Dermis microvascular lymphatic vessel endothelial cell (primary cell): ENCODE measurements around the gene APEX1. TPM values are rescaled to one million over a fixed set of nuclear protein-coding genes. Genes with fewer than 3 reads are reported as not detected.

Source experiments
- DNase-seq, 2 donors: peaks; one replicate each; pipeline versions ENCODE4 v3.0.0 to v3.0.0-alpha.2; 2010; ENCODE audit warnings: low read depth in 2 of 2
- total RNA-seq: library from RNA; depleted of rRNA; stranded (reverse); fragments of >200 nt; gene quantifications from 2 replicates; pipeline ENCODE4 v1.2.1, GENCODE V29; 2014

APEX1 gene
- 65.7 and 75.1 TPM in 2 replicates for total RNA-seq

DNA sequence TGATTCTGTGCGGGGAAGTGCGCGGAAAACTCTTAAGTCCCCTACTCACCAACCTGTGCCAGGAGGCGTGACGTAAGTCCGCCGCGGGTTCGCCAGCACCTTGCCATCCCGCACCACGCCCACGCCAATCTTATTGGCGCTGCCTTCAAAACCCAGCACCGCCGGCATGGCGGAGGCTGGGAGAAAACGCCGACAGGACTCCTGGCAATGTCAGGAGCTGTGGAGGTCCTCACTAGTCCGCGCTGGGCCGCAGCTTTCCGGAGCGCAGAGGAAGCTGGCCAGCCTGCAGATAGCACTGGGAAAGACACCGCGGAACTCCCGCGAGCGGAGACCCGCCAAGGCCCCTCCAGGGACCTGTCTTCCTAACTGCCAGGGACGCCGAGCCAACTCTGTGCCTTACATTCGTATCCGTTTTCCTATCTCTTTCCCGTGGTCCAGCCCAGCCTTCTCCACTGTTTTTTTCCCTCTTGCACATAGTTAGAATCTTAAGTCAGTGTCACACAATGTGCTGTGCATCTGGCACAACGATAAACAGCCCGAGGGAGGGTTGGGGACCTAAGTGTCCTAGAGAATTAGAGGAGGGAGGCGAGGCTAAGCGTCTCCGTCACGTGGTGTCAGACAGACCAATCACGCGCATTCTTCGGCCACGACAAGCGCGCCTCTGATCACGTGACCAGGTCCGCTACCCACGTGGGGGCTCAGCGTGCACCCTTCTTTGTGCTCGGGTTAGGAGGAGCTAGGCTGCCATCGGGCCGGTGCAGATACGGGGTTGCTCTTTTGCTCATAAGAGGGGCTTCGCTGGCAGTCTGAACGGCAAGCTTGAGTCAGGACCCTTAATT, at the start of gene APEX1, which contains the start of gene OSGEP:
TSS of gene APEX1 (plus strand) at position 711 of the 839 bp plus-strand sequence. CDS start 420 bp downstream, outside the sequence.
TSS of gene OSGEP (minus strand) at position 297 of the 839 bp plus-strand sequence. CDS start at position 168, 129 bp downstream.
- DNase-seq = peak; percentile 99

DNA sequence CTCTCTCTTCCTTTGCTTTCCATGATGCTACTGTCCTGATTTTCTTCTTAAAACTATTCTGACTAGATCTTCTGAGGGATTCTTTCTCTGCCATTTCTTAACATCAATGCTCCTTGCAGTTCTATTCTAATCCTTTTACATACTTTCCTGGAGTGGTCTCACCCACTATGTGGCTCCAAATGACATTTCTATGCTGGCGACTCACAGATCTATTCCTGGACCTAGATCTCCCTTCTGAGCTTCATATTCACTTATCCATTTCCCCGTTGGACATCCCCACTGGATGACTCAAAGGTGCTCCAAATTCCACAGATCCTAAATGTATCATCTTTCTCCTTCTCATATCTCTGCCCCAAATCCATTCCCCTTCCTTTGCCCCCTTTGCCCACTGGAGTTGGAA, 45.8 kb upstream of the APEX1 start:
- no peak for DNase-seq

DNA sequence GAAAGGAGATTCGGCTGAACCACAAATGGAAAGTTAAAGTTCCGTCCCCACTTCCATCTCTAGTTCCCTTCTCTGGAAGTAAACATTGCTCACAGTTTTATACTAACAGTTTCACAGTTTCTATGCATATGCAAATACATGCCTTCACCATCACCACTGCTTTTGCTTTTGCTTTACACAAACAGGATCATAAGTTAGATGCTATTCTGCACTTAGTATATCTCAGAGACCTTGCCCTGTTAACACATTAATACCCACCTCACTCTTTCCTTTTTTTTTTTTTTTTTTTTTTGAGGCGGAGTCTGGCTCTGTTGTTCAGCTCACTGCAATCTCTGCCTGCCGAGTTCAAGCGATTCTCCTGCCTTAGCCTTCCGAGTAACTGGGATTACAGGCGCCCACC, 42.6 kb upstream of the APEX1 start:
- peak in 1 of 2 donors; percentile 26 for DNase-seq

DNA sequence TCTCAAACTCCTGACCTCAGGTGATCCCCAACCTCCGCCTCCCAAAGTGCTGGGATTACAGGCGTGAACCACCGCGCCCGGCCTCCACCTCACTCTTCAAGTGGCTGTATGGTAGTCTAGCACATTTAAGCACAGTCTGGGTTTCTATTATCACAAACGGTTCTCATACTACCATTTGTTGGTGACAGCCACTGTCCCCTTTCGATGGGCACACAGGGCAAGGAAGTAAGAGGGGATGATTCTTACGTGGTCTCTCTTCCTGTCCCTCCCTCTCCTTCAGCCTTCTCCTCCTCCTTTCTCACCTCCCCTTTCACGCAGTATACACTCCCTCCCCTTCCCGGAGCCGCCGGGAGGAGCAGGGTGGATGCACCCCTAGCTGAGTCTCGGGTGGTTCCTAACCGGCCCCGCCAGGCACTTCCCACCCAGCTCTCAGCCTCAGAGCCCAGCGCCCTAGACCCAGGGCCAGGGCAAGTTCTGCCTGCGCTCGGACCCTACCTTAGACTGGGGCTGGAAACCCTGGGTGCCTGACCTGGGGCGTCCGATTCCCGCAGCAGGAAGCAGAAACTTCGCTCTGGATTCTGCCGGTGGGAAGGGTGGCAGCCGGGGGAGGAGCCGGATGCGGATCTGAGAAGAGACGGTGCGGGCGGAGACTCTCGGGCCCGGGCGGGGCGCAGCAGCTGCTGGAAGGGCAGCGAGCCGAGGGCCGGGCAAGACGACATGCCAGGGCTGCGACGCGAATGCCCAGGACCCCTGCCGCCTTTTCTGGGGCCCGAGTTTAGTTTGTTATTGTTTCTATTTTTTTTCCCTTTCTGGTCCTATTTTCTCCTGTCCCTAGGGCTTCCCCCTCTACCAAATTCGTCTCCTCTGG, 41.9 kb upstream of the APEX1 start, which contains the start of gene TEP1:
TSS of gene TEP1 (minus strand) at position 626 of the 868 bp plus-strand sequence. CDS start 5,062 bp downstream, outside the sequence.
- peak in 1 of 2 donors; percentile 85 for DNase-seq

DNA sequence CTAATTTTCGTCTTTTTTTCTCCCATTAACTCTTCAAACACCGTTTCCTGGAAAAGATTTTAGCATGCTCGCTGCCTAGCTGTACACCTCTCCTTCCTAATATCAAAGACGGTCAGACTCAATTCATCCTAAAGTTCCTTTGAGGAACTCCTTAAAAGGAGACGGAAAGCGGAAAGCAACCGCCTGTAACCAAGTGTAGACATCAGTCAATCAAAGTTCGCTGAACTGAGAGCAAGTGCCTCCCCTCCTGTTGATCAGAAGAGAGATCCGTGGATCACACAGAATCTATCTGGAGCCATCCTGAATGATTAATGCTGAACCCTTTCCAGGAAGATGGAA, 41.3 kb upstream of the APEX1 start:
- DNase-seq = peak in 1 of 2 donors; percentile 34

DNA sequence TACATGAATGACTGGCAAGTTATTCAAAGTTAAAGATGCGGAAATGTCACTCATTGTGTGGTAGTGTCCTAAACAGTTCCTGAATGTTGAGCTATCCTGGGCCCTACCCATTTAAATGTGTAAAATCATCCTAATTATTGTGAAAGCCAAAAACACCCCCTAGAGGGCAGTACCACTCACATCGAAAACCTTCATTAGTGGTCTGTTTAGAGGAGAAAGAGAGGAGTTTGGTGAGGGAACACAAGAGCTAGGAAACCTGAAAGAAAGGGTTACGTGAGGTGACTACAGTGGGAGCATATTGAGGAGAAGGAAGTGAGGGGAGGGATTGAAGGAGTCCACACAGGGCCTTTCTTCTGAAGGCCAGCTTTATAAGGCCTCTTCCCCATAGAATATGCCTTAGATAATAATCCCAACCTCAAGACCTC, 39.2 kb upstream of the APEX1 start:
- peak; percentile 70 to 71 for DNase-seq

DNA sequence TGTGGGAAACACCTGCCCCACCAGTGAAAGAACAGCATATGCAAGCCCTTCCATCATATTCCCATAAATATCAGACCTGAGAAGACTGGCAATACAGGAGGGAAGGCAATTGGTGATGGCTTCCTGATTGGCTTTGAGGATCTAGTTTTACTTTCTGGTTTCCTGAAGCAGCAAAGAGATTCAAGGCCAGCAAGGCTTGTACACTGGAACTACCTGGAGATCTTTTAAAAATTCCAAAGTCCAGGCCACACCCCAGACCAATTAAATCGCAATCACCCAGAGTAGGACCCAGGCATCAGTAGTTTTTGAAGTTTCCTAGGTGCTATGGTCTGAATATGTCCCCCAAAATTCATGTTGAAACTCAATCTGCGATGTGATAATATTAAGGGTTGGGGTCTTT, 38.8 kb upstream of the APEX1 start:
- no peak for DNase-seq

DNA sequence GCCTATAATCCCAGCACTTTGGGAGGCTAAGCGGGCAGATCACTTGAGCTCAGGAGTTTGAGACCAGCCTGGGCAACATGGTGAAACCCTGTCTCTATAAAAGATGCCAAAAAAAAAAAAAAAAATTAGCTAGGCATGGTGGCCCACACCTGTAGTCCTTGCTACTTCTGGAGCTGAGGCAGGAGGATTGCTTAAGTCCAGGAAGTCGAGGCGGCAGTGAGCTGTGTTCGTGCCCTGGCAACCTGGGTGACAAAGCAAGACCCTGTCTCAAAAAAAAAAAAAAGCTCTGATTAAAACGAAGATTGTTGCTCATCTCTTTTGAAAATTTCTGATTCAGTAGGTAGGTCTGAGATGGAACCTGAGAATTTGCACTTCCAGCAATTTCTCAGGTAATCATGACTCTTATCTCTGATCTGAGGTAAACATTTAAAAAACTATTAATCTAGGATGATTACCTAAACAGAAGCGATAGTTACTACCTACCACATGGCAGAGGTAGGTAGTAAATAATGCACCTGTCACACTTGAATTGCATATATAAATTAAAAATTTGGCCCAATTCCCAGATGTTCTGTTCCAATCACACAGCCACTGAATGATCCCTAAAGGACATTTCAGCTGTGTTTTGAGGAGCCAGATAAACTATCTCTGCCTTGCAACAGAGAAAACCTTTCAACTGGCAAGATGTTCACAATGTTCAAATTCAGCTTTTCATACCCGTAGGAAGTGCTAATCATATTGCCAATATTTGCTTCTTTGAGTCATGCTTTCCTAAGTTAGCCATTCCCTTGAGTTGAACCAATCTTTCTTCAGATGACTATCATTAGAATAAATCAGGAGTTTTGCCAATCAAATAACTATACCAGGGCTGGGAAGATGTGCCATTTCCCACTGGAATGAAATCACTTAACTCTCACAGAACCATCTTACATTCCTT, 37.5 kb upstream of the APEX1 start:
- no peak for DNase-seq

DNA sequence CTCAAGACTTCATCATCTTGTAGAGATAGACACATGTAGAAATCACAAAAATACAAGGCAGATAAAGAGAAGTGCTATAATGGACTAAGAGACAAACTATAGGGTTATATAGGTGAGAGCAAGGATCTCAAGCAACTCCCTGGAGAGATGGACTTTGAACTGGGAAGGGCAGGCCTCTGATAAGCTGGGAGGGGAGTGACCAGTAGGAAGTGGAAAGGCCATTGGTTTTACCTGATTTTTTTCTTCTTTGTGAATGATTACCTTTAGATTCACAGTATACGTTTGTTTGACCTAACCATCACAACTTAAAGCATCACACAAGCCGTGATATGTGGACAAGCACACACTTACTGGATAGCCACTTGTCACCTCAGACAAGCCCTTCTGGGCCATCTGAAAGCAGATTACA, 36.5 kb upstream of the APEX1 start:
- no peak for DNase-seq

DNA sequence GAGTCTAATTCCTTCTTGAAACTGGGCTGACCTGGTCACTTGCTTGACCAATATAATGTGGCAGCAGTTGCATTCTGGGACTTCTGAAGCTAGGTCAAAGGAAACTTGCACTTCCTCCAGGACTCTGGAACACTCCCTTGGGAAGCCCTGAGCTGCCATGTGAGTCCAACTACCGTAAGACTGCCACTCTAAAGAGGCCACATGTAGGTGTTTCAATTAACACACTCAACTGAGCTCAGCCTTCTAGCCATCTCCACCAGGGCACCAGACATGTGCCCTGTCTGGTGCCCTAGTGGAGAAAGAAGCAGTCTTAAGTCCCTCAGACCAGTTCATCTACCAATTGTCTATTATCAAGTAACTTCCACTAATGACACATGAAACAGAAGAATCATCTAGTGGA, 35.6 kb upstream of the APEX1 start:
- DNase-seq = no peak

DNA sequence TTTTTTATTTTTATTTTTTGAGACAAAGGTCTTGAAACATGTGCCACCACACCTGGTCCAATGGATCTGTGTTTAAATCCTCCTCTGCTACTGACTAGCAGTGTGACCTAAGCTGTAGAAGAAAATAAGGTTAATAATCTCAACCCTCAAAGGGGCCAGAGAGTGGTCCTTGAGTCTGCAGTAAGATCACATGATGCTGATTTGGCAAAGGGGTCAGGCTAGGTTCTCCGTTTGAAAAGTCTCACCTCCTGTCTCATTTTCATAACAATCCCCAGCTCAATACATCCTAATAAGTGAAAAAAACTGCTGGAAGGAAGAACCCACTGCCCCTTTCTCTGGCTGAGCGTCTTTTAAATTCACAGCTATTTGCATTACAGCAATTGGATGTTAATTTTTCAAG, 33.8 kb upstream of the APEX1 start:
- no peak for DNase-seq

DNA sequence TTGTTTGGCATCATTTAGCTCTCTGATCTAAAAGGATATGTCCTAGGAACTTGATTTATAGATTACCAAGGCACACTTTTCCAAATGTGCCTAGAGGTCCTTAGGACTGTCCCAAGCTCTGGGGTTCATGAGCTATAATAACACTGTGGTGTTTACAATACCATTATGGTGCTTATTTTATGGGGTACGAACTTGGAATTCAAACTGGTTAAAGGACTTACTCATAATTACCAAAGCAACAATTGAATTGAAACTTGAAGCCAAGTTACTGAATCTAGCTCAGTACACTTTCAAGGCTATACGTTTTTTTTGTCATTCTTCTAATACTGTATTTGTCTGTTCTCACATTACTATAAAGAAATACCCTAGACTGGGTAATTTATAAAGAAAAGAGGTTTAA, 32.1 kb upstream of the APEX1 start:
- no peak for DNase-seq

DNA sequence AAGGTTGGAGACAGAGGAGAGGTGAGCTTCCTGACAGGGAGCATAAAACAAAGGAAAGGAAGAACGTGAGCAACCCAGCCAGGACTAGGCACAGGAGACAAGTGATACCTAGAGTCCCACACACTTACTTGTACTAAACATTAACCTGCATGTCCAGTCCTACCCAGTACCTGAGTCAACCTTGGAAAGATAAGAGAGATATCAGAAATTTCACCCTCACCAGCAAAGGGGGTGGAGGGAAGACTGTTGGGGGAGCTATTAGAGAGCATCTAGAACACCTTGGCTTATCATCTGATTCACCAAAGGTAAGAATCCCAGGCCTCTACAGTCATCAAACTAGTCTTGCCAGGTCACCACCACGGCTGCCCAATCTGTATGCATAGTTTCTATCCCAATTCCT, 30.2 kb upstream of the APEX1 start:
- DNase-seq = no peak

DNA sequence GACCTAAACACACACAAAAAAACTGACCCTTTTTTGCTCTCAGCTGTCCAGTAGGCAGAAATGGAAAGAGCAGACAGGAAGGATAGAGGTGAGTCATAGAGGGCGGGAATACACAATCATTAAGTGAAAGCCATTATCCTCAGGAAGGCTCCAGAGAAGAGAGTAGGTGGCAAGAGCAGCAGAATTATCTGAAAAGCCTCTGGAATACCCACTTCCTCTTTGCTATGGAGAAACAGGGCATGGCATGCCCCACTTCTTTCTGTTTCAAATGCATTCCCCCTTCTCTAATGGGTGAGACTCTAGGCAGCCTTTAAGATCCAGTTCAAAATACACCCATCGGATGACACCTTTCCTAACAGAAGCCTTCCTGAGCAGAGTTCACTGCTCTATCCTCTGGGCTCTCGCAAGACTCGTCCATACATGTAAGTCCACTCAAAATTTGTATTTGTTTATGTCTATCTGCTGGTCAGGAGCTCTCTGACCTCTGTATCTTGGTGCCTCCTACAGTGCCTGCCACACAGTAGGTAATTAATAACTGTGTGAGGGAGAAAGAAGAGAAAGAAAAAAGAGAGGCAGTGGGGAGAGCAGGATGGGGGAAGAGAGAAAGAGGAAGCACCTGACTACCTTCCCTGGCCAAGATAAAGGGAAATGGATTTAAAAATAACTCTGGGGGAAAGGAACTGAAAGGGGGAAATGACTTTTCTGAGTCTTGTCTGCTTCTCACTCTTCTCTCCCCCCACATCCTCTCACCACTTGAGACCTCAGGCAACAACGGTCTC, 27.6 kb upstream of the APEX1 start:
- peak; percentile 80 to 86 for DNase-seq

DNA sequence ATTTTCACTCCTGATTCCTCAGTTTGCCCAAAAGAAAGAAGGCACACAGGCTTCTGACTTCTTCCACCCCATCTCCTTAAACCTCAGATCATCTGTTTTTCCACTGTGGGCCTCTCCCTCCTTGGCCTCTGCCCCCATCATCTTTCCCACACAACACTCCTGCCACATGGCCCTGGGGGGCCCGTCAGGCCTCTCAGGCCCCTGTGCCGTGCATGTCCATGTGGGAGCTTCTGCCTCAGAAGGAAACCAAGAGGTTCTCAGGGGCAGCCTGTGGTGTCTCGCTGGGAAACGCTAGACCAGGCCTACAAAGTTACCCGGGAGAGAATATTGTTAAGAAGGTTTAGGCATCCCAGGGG, 27.0 kb upstream of the APEX1 start:
- DNase-seq = peak in 1 of 2 donors; percentile 8

DNA sequence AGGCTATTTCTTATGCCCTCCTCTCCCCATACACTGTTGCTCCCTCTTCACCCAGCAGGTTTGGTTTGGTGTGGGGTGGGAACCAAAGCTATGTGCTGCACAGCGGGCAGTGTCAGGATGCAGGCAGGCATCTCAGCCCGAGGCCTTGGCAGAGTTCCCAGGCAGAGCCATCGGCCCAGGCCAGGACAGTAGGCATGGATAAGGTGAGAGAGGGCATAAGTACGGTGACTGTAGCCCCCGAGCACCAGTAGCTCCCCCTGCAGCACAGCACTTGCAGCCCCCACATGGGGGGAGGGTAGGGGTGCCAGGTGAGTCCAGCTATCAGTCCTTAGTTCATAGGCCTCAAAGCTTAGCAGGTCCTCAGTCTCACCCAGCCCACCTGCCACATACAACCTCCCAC, 26.2 kb upstream of the APEX1 start:
- peak in 1 of 2 donors; percentile 32 for DNase-seq

DNA sequence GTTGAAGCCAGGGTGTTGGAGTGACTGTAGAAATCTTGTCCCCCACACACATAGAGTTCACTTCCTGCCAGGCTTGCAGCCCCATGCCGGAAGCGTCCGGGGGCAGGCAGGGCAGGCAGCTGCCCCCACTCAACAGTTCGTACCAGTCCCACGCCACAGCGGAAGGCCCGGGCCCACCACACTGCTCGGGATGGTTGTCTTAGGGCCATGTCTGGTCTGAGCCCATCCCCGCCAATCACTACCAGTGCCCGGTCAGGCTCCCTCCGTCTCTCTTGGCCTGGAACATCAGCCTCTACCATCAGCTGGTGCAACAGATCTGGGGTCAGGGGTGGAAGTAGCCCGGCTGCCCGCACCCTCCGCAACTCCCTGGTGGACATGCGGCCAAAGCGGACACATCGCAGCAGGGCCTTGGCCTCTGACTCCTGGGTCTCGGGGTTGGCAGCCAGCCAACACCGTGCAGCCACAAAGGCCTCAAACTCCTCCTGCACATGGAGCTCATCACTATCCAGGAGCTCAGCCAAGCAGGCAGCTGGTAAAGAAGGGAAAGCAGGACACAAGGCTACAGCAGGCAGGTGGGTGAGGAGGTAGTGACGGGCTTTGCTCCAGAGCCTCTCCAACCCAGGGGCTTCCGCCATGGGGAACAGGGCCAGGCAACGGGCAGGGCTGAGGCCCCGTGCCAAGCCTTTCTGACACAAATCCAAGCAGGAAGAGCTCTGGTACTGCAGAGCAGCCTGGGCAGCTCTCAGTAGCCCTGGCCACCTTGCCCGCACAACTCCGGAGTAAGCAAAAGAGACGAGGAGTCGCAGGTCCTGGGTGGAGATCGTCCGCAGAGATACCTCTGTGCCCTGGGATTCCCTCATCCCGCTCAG, 25.0 kb upstream of the APEX1 start:
- DNase-seq = peak in 1 of 2 donors; percentile 35

DNA sequence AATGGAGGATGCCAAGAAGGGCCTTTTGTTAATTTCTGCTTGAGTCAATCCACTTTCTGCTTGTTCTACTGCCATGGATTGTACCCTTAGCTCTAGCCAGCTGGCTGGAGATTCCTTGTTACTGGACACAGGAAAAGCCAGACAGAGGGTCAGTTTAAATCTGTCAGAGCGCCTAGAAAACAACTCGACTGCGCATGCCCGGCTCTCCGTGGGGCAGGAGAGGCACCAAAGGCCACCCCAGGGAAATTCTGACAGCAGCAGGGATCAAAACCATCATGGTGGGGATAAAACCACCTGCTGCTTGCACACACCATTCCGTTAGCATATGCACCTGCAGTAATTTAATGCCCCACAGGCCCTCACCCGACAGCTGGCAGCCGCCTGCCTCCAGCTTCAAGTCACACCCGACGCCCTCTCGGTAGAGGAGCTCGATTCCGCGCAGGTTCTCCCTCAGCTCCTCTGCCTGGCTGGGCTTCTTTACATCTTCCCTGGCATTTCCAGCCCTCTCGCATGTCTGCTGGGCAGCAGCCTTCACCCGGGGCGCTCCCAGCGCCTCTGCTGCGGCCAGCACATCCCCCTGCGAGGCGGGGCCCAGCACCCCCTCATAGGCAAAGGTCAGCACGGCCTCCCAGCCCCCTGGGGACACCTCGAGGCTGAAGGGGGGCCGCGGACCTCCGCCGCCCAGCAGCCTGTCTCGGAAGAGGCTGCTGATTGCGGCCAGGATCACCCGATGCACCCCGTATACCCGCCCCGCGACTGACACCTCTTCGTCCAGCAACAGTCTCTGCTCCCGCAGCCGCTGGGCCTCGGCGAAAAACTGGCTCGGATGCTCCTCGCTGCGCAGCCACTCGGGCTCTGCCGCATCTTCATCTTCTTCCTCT, 20.1 kb upstream of the APEX1 start:
- peak; percentile 67 to 75 for DNase-seq
